KBM-7 (cell line): ENCODE data around the gene ADRA2C.
"Not testable (repeated sequence)": the region's sequence is repeated elsewhere in the genome, so short reads cannot be mapped to it uniquely, and the experiment has no call there.

ENCODE experiments used
- DNase-seq: peaks from one replicate; pipeline ENCODE4 v3.0.0-alpha.2; 2015
- in situ Hi-C: fragments of 300-500 bp; cut with MboI; formaldehyde crosslinking; loops from 2 replicates; pipeline ENCODE4 v1.14.3; 2020; ENCODE audit warnings: low sequenced_read_pairs, low pct_unique_long_range_greater_than_20kb, mixed read lengths

The ADRA2C gene

DNA sequence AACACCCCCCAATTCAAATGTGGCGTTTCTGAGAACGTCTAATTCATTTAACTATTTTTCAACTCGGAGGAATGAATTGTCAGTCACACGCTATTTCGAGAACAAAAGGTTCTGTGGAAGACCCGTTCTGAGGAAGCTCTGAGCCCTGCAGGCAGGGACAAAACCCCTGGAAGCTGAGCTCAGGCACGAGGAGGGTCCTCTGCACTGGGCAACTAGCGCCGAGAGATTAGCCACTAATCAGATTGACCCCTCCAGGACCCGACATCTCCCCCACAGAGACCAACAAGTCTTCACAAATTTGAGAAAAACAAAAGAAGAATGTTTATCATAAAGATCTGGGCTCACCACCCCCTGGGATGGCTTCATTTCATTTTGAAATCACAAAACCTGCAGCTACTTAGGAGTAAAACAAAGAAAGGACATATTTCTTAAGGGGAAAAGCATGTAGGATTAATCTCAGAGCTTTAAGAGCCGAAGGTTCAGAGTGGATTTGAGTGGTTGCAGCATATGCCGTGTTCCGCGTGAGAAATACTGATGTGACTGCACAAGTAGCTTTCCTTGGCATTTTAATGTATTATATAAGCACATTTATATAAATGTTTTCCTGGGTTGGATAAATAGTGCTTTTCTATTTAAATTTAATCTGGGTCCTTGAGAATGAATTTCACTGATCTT lies 41.8 kb downstream of the ADRA2C start:
- in situ Hi-C loops: no loop called here
- DNase-seq: no peak

DNA sequence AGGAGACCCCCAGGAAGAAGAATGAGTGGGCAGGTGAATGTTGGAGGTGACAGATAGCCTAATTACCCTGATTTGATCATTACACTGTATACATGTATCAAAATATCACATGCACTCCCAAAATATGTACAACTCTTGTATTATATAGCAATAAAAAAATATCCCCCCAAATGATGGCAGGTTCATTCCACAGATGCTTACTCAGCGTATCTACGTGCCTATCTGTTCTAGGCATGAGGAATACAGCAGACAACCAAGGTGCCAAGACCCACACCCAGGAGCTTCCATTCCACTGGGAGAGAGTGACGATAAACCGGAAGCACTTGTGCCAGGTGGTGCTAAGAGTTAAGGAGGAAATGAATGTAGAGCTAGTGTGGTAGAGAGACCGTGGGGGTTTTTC lies 42.4 kb downstream of the ADRA2C start:
- in situ Hi-C loops: no loop called here
- DNase-seq: no peak

DNA sequence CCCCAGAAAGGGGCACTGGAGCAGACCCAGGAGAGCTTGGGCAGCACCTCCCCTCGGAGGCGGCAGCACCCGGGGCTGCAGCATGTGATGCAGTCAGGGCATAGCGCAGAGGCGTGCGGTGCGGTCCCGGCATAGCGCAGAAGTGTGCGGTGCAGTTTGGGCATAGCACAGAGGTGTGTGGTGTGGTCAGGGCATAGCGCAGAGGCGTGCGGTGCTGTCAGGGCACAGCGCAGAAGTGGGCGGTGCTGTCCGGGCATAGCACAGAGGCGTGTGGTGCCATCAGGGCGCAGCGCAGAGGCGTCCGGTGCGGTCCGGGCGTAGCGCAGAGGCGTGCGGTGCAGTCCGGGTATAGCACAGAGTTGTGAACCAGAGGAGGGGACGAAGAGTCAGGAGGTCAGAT lies 42.8 kb downstream of the ADRA2C start:
- no peak for DNase-seq
- in situ Hi-C loops: no loop called here

DNA sequence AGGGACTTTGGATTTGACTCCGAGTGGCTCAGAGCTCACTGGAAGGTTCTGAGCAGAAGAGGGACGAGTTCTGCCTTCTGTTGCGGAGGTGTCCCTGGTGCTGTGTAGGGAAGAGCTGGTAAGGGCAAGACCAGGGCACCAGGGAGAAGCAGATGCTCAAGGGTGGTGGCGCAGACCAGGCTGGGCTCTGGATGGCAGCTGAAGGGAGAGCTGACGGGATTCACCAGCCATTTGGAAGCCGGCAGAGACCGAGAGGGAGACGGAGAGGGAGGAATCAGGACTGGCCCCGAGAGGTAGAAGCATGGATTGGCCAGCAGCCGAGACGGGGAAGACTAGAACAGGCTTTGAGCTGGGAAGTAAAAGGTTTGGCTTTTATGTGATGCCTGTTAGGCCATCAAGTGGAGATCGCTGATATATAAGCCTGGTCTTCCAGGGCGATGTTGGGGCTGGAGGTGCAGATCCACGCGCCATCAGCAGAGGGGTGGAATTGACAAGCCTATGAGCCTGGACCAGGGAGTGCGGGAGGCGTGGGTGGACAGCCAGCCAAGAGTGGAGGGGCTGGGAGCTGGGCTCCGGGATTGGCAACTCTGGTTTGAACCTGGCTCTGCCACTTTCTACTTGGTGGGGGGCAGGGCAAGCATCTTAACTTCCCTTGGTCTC lies 43.4 kb downstream of the ADRA2C start:
- in situ Hi-C loops: no loop called here
- DNase-seq: no peak

DNA sequence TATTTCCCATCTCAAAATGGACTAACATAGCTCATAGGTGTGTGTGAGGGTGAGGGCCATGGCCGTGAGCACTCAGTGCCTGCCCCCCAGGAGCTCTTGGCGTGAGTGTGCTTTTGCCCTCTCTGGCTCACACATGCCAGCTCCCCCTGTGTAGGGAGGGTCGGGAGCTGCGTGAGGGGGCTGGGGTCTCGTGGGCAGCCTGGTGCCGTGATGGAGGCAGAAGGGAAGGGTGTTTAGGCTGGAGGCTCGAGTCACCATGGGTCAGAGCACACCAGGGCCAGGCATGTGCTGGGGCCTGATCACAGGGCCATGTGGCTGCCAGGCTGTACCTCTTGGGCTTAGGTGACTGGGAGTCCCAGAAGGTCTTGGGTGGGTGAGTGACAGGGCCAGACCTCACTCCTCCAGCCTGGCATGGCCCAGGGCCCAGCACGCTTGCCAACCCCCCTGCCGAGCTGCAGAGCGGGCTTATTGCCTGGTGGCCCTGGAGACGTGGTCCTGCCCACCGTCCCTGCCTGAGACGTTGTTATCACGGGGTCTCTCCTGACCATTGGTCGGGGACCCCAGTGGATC lies 44.0 kb downstream of the ADRA2C start:
- in situ Hi-C loops: no loop called here
- DNase-seq: no peak

DNA sequence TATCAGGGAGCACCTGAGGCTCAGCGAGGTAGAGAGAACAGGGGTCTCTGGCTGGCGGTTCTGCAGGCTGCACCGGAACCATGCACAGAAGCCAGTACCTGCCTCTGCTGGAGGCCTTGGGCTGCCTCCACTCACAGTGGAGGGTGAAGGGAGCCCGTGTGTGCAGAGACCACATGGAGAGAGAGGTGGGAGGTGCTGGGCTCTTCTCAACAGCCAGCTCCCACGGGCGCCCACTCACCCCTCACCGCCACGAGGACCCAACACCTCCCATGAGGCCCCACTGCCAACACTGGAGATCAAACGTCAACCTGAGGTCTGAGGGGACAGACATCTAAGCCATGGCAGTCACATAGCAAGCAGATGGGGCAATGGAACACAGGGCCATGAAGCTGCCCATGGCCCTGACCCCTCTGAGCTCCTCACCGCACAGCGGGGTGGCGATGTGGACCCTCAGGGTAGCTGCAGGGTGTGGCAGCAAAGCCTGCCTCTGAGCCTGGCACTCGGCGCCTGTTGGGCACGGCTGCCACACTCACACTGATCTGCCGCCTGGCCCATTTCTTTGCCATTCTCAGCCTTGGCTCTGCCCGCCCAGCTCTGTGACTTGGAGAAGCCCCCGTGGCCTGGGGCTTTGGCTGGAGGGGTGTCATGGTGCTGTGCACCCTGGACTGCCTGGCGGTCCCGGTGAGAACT lies 44.8 kb downstream of the ADRA2C start:
- in situ Hi-C loops: no loop called here
- no peak for DNase-seq

DNA sequence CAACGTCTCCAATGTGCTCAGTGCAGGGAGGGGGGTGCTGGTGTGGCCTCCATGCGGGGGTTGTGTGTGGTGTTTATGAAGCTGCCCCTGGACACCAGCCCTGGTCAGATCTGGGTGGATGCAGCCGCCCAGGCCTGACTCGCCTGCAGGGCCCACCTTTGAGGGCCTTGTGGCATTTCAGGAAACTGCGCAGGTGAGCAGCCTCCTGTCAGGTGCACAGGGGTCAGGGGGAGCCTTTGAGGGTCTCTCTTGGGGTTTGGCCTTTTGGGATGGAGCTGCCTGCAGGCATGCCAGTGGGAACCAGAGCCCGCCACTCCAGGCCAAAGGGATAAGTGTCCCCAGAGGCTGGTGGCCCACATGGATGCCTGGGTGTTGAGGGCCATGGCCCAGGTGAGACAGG lies 45.4 kb downstream of the ADRA2C start:
- in situ Hi-C loops: no loop called here

DNA sequence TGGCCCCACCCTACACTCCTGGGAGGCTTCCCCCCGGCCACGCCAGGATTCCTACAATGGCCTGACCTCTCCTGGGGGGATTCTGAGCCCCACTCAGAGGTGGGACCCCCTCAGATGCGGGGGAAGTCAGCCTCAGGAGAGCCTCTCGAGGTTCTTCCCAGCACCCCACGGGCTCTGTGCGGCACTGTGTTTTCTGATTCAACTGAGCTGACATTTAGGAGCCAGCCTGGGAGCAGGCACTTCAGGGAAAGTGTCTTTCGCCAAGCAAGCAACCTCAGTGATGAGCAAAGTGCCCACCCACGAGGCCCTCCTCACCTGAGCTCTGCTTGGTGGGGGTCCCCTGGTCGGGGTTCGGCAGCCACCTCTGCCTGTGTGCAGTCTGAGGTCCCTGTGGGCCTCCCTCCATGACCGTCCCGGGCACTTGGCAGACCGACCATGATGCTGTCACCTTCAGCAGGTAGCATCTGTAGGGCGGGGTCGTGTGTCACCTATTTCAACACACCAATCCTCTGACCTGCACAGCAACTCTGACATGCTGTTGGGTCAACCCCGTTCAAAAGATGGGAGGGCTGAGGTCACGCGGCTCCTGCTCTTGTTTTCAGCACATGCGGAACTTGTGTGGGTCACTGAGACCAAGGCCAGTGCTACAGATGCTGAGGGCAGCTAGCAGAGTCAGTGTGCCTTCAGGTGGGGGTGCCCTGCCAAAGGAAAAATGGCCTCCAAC lies 46.2 kb downstream of the ADRA2C start:
- in situ Hi-C loops: no loop called here
- no peak for DNase-seq

More for the DNA sequence above, 45.4 kb downstream of the ADRA2C start:
- no peak for DNase-seq

DNA sequence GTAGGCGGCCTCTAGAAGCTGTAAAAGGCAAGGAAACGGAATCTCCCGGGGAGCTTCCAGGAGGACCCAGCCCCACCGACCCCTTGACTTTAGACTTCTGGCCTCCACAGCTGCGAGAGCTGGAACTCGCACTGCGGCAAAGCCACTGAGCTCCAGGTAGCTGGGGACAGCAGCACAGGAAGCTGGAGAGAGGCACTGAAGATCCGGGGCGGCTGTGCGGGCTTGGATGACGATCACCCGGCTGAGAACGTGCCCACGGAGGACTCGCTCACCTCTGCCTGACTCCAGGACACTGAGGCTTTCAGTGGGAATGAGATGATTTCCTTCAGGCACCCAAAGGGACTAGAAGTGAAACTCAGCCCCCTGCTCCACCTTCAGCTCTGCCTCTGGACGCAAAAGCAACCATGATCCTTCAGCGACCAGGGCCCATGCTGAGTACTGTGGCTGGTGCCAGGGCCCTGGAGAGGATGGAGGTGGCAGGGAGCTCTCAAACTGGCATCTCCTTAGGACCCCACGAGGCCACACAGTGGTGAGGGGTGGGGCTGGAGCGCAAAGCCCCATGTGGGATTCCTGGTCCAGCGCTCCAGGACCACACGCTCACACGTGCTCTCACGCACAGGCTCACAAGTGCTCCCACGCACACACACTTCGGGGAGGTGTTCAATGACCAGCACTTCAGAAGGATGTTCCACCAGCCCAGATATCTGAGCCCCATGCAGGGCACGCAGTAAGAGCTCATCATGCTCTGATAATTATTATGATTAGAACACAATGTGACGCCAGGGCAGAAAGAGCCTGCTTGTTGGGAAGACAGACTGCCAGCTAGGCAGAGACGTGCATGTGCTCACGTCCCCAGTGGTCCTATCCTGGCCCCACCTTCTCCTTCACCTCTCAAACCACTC lies 47.2 kb downstream of the ADRA2C start:
- in situ Hi-C loops: no loop called here
- no peak for DNase-seq

DNA sequence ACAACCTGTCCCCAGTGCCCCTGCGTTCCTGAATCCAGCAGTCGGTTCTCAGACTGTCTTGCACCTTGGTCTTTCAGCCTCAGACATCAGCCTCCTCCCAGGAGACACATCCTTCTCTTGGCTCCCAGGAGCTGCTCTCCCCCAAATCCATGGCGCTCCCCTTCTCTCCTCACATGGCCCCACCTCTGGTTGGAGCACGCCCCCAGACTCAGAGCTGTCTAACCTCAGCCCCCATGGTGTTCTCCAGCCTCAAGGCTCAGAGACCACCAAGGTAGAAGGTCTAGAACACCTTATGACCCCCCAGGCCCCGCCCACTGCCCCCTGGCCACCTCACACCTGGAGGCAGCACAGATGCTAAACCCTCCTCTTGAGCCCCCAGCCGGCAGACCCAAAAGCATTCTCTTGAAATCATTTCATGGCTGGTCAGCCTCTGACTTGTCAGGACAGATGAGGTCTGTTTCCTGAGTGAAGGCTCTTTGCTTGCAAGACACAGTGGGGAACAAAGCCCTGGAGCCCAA lies 47.9 kb downstream of the ADRA2C start:
- in situ Hi-C loops: no loop called here
- no peak for DNase-seq

DNA sequence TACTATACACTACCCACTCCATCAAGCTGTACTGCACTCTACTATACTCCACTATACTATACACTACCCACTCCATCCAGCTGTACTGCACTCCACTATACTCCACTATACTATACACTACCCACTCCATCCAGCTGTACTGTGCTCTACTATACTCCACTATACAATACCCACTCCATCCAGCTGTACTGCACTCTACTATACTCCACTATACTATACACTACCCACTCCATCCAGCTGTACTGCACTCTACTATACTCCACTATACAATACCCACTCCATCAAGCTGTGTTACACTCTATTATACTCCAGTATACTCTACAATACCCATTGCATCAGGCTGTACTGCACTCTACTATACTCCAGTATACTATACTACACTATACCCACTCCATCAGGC lies 48.7 kb downstream of the ADRA2C start:
- in situ Hi-C loops, DNase-seq: not testable (repeated sequence)

DNA sequence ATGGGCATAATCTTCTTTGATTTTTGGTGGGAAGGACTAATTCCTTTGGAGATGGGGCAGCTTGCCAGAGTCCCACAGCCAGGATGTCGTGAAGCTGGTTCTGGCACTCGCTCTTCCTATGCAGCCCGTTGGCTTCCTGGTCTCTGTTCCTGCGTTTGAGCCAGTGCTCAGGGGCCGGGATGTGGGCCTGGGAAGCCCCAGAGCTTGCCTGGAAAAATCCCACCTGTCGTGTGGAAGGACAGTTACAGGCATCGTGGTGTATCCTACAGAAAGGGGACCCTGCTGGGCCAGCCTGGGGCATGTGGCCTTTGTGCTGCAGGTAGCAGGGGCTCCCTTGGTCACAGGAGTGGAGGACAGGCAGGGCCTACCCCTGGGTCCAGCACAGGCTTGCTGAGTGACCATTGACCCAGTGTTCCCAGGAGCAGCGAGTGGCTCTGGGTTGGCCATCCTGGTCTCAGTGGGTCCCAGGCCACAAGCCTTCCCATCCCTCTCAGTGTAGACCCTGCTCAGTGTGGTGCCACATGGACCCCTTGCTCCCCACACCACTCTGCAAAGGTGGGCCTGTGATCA lies 50.2 kb downstream of the ADRA2C start:
- in situ Hi-C loops: no loop called here
- no peak for DNase-seq

DNA sequence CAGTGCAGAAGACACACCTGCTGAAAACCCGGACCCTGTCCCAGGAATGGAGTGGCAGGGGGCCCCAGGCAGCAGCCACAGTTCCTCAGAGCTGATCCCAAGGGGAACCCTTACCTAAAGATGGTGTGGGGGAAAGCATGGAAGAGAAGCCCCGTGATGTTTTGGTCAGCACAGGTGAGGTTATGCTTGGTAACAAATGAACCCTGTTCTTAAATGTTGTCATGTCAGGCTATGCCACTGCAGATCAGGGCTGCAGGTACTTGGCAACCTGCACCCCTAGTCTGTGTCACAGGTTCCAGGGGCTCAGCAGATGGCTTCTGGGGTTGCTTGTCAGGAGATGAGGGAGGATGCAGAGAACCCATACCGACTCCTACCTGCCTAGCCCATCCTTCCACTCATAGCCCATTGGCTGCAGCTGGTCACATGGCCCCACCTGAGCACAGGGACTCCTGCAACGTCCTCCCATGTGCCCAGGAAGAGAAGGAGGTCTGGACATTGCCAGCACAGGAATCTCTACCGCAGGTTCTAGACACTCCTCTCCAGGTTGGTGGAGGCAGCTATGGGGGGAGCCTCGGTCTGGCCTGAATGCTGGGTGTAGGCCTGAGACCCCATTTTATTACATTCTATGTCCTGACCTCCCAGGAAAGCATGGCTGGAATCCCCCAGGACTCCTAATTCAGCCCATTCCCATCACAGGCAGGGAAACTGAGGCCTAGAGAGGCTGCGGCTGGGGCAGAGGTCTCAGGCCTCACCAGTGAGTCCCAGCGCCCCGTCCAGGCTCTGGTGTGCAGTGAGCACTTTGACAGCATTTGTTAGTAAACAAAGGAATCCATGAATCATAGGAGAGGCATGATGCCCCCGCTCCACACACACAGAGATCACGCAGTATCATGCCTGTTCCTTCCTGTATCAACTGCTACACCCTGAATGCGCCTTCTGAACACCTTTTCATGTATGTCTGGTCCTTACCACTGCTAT lies 51.1 kb downstream of the ADRA2C start:
- DNase-seq: no peak
- in situ Hi-C loops: no loop called here
